CD4-positive, alpha-beta T cell treated with Interleukin-15 for 1 hour (primary cell): Measurements from ENCODE around the gene NTHL1.

Experiments
- DNase-seq: peaks from one replicate; pipeline ENCODE4 v3.0.0-alpha.2; 2020

NTHL1 gene

DNA sequence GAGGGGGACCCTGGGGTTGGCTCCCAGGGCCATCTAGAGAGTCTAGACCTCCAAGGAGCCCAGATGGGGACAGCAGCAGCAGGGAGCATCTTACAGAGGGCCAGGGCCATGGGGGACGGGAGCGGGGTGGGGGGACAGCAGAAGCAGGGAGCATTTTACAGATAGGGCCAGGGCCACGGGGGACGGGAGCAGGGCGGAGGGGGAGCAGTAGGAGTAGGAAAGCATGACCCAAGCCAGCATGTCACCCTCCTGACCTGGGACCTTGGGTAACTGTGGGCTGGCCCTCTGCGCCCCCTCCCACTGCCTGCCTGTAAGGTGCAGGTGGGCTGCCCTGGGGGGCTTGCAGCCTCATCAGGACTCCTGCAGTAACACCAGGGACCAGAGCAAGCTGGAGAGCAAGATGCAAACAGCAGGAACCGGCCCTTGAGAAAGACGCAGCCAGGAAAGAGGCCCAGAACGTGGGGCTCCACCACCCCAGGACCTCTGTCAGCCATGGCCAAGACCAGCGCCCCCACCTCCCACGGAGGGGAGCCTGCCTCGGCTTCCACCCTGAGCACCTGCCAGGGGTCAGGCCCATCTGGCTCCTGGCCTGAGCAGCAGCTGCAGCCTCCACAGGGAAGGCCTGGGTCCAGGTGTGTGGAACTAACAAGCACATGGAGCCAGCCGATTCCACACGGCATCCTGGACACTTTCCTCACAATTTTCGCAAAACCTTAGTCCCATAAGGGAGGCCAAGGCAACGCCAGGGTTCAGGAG lies 40.4 kb downstream of the NTHL1 start:
- DNase-seq: no peak

DNA sequence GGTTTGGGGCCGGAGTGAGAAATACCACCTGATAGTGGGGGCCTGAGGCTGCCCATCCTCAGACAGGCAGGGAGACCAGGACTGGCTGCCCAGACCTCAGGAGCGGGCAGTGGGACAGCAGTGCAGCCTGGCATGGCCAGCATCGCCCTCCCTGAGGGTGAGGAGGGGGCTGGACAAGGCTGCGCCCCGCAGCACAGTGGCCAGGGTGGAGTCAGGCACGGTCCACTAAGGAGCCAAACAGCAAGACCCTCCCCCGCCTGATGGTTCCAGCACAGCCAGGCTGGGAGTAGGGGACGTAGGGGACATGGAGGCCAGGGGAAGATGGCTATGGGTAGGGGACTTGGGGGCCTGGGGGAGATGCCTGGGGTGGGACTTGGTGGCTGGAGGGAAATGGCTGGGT lies 41.3 kb downstream of the NTHL1 start:
- DNase-seq: no peak

DNA sequence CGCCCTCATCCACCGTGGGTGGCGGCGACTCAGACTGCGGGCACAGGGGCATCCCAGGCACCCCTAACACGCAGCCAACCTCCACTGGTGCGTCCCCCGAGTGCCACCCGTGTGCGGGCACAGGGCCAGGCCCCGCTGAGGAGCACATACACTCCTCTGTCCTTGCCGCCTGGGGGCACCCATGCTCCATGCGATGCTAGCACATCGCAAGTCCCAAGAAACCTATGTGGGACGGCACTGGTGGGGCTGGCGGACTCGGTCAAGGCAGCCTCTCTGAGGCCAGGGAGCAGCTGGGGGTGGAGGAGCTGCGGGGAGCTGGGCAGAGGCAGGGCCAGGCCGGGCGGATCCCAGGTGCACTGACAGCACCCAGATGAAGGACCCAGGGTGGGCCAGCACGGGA lies 42.0 kb downstream of the NTHL1 start:
- peak; percentile 38 for DNase-seq

DNA sequence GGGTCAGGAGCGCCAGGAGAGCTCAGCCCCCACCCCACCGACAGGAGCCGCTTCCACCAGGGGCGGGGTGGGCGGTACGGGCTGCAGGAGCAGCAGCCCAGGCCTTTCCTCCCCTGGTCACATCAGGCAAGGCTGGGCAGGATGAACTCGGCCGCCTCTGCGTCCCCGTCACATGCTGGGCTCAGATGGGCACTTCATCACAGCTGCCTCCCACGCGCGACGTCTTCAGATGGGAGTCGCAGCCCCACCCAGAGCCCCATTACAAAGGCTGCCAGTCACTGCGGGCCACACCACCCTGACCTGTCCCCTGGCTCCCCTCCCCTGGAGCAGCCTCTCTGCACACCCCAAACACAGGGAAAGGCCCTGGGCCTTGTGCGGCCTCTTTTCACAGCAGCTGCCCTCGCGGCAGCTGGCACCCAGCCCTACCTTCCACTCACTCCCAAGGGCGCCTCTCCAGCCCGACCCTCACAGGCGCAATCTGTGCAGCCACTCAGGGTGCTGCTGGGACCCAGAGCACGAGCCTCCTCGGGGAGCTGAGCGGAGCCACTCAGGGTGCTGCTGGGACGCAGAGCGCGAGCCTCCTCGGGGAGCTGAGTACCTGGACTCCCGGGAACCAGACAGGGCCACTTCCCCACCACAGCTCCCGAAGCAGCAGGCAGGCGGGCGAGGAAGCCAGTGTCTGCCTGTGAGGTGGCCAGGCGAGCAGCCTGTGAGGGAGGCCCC lies 42.7 kb downstream of the NTHL1 start:
- no peak for DNase-seq

DNA sequence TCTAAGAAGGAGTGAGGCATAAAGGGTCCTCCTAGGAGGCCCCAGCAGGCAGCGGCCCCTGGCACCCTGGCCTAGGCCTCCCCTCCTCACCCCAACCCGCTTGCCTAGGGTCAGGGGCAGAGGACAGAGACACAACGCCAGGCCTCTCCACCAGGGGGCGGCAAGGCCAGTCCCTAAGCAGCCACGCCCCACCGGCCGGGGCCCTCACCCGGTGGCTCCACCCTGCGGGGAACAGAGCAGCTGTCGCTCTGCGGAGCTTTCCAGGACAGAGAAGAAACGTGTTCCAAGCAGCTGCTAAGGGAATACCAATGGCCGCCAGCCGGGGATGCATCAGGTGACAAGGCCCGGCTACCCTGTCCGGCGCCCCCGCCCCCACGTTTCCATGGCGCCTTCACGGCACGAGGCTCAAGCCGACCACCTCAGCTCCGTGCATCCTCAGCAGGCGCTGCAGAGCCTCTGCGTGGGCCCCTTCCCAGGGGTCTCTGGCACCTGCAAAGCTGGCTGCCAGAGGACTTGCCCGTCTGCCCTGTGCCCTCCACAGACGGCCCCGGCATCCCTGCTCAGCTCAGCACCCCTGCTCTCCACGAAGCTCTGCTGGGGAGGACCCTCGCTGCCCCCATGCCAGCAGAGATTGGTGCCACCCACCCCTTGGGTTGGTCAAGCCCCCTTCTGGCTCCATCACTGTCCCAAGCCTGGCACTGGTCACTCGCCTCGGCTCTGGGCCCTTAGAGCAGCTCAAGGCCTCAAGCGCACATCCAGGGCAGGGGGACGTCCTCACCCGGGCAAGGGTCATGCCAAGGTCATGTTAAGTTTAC lies 43.6 kb downstream of the NTHL1 start:
- peak; percentile 85 for DNase-seq

DNA sequence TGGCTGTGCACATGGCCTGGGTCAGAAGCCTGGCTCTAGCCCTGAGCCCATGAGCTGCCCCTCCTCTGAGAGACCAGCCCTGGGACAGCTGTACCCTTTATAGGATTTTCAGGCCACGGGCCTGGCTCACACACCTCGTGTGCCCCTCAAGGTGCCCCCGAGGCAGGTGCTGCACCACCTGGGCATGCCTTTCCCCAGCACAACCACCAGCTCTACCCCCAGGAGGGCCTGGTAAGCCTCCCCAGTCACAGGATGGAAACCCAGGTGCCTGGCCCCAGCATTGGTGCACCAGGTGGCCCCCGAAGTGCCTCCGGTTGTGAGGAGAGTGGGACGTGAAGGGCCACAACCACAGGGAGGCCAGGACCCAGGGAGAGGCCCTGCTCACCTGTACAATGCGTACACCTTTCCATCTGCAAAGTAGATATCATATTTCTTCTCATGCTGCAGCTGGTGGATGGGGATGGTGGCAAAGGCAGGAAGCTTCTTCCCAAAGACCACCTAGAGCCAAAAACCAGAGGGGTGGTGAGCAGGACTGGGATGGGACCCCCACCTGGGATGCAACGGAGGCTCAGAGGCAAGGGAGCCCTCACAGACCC lies 44.3 kb downstream of the NTHL1 start:
- DNase-seq: no peak

DNA sequence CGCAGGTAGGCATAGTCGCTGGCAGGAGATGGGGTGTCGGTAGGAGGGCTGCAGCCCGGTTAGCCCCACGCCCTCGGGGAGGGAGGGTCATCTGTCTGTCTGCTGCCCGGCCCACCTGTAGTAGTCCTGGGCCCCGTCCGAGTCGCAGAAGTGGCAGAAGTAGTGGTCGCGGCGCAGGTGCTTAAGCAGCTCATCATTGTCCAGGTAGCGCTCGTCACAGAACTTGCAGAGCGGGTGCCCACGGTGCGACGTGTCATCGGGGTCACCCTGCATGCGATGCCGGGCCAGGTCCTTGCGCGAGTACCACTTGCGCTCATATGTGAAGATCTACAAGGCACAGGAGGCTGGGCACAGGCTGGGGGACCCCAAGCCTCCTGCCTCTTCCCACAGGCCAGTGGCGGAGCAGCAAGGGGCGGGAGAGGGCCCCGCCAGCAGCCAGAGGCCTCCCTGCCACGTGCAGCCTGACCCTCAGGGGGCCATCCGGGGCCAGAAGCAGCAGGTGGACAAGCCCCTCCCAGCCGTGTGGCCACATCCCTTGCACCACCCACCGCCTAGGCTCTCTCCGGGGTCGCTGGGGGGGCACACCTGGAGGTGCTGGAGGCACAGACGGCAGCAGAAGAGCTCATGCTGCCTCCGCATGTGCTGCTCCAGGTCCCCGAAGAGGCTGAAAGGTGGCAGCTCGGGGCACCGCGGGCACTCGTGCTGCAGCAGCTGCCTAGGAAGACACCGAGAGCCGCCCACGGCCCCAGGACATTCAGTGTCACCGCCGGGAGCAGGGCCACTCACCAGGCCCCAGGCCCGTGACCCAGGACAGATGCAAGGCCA lies 45.0 kb downstream of the NTHL1 start:
- DNase-seq: no peak

DNA sequence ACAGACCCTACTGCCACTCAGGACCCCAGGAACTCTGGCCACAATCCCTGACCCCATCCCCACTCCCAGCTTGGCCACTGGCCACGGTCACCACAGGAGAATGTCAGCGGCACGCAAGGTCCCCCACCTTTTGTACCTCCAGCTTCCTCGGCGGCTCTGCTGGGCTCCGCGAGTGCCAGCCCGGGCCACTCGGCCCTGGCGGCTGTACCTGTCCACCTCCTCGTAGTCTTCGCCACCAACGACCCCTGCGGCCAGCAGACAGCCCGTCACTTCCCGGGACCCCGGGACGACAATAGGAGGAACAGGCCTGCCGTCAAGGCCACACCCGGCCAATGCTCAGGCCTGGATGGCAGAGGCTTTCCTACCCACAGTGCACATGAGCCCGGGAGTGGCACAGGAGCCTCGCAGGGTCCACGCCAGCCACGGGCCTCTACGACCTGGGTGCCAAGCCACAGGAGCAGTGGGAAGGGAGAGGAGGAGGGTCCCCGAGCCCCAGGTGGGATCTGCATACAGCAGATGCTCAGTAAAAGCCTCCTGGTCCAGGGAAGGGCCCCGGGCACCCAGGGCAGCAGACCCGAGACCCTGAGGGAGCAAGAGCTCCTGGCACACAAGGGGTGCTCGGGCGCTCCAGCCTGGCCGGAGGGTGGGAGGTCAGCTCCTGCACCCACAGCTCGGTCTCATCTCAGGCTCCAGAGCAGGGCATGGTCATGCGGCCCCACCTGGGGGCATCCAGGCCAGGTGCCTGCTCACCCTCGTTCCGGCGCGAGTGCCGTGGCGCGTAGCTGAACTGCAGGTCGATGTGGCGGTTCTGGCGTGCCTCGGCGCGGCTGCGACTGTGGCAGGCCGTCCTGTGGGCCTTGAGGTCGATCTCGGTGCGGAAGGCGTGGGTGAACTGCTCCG lies 45.9 kb downstream of the NTHL1 start:
- no peak for DNase-seq

DNA sequence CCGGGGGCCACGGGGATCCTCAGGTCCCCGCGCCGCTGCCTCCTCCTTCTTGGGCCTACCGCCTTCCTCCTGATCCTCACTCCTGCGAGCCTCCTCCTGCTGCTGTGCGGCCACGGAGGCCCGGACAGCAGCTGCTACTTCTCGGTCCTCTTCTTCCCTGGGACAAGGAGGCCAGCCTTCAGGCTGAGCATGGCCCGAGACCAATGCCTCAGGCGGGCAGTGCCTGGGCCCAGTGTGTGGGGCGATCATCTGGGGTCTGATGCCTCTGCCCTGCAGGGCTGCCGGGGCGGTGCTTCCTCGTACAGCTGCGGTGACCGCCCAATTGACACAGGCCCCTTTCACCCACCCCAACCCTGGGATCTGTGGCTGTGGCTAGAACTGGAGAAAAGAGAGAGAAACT lies 46.6 kb downstream of the NTHL1 start:
- no peak for DNase-seq

DNA sequence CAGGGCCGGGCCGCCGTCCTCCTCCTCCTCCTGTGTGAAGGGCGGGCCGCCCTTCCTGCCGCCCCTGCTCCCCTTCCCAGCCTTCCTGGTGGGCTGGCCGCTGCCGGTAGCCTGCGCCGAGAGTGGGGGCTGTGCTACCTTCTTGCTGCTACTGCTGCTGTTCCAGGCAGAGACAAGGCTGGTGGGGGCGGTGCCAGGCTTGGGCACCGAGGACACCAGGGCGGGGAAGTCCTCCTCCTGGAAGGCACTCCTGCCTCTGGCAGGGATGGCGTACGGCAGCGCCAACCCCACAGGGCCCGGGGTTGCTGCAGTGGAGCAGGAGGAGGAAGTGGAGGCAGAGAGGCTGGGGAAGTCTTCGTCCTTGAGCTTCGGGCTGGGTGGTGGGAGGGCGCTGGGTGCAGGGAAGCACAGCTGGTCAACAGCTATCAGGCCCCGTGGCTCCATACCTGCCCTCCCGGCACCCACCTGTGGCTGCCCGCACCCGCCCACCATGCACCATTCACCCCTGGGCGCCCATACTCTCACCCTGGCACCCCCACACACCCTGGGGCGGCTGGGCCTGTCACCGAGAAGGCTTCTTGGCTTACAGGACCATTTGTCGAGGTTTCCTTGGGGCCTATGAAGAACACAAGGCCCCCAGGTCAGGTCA lies 47.6 kb downstream of the NTHL1 start:
- DNase-seq: no peak

DNA sequence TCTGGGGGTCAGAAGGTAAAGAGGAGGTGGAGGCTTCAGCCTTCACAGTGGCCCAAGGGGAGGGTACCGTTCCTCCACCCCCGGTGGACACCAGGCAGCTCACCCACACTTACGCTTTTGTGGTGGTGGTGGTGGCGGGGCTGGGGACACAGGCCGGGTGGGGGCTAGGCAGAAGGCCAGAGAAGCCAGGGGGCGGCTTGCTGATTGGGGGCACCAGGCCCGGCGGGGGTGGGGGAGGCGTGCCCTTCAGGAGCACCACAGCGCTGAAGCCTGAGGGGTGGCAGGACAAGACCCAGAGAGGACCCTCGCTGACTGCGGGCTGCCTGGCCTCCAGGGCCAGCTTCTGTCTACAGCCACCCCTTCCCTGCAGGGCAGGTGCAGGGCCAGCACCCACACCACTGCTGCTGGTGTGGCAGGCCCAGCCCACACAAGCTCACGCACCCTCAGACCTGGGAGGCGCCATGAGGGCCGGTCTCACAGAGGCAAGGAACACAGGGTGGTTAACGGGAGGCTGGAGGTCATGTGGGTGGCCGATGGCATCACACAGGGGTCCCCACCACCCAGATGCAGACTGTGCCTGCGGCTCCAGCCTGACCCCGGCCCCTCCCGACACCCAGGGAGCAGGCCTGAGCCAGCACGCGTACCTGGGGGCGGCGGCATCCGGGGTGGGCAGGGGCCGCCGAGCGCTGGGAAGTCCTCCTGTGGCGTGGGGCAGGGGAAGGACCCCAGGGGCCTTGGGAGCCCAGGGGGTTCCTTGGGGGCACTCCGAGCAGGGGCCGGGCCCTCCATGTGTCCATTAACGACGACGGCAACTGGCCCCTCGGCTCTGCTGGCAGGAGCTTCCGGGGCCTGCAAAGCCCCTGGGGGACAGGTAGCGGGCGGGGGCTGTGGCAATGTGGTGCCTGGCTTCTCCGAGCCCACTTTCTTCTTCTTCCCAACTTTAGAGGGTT lies 48.5 kb downstream of the NTHL1 start:
- DNase-seq: no peak

DNA sequence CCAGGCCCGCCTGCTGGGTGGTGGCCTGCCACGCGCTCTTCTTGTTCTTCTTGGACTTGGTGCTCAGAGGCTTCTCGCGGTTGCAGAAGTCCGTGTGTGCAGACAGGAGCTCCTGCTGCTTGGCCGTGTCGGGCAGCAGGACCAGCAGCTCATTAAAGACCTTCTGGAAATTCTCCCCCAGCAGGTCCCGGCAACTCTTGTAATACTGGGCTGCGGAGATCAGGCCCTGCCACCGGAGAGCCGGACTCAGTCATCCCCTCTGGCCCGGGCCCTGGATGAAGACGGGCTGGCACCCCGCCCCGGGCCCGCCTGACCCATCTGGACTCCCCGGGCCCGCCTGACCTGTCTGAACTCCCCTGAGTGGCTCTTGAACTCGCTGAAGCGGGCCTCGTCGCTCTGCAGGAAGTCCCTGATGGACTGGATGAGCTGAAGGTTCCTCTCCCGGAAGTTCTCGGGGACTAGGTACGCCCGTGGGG lies 49.2 kb downstream of the NTHL1 start:
- no peak for DNase-seq

DNA sequence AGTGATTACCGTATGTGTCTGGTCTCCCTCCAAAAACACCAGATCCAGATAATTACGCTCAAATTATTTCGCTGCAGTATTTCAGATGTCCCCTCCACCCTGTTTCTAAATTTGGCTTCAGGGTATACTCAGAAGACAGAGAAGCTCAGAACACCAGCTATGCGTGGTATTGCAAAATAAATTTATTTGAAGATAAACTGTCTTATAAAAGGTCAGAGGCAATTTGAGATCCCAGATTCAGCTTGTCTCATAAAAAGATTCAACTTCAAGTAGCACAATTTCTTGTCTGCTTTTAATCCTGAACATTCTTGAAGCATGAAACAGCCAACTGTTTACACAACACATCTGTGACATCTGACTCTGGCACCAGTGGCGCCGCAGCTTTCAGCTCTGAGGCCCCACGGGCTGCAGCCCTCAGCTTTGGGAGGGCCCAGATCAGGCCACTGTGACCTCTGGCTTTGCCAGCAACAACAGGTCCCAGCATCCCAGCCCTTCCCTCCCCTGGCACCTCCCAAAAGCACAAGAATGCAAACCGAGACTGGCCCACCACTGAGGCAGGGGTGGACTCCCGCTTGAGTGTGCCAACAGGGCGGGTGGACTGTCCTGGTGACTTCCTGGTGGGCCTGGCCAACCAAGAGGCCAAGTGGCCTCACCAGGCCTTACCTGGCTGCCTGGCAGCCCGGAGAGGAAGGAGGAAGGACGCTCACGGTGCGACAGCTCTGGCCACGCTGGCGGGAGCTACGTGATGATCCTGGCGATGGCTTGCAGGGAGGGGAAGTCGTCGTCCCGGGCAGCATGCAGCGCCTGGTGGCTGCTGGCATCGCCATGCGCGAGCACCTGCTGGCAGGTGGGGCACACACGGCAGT lies 49.9 kb downstream of the NTHL1 start:
- no peak for DNase-seq

DNA sequence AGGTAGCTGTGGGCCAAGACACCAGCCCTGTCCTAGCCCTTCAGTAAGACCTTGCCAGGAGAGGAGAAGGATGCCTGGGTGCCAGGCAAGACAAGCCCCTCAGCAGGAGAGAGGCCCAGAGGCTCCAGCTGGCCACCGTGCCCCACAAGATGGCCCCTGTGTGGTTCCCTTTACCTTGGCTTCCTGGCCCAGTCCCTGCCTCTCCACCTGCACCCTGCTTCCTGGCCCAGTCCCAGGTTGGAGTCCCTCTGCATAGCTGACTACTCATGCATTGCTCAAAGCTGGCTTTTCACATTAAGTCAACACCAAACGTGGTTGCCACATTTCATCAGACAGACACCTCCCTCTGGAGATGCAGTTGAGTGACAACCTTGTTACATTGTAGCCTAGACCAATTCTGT lies 53.9 kb downstream of the NTHL1 start:
- DNase-seq: no peak

DNA sequence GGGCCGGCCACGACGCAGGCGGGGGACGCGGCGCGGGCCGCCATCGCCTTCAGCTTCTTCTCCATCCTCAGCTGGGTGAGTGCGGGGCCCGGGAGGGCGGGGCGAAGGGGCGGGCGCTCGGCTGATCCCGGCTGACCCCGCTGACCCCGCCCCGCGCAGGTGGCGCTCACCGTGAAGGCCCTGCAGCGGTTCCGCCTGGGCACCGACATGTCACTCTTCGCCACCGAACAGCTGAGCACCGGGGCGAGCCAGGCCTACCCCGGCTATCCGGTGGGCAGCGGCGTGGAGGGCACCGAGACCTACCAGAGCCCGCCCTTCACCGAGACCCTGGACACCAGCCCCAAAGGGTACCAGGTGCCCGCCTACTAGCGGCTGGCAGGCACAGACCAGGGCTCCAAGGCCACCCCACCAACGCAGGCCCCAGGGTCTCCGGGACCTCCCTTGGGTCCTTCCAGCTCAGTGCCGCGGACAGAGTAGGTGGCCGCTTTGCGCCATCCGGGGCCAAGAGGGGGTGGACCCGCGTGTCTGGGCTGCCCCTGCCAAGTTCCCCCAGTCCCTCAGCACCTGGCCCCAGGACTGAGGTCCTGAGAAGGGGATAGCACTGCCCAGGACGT lies 54.8 kb downstream of the NTHL1 start:
- no peak for DNase-seq

DNA sequence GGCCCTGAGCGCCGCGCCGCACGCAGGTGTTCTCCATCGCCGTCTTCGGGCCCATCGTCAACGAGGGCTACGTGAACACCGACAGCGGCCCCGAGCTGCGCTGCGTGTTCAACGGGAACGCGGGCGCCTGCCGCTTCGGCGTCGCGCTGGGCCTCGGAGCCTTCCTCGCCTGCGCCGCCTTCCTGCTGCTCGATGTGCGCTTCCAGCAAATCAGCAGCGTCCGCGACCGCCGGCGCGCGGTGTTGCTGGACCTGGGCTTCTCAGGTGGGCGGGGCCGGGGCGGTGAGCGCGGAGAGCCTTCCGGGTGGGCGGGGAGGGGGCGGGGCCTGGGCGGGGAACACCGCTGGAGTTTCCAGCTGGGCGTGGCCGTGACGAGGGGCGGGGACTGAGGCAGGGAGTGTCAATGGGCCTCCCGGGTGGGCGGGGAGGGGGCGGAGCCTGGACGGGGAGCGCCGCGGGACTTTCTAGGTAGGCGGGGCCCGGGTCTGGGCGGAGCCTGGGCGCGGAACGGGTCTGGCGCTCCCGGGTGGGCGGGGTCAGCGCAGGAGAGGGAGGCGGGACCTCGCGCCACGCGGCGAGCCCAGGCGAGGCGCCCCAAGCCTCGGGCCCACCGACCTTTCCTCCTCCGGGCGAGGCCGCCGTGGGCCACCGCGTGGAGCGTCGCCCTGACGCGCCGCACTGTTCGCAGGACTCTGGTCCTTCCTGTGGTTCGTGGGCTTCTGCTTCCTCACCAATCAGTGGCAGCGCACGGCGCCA lies 55.5 kb downstream of the NTHL1 start:
- DNase-seq: peak; percentile 97

DNA sequence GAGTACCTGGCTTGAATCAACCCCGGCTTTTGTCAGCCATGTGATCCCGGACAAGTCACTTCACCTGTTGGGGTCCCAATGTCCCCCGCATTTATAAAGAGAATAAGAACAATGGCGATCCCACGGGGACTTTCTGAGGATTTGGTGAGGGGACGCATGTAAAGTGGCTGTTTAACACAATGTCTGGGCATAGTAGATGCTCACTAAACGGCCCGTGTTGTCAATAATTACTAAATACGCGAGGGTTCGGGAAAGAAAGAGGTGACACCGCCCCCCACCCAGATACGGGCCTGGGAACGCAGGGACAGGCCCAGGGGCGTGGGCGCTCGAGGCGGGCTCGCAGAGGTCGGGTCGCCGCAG lies 56.1 kb downstream of the NTHL1 start:
- no peak for DNase-seq
